Muscle of leg (tissue), 11 donors: Measurements from ENCODE around the gene RFPL2. TPM values are rescaled to one million over a fixed set of nuclear protein-coding genes. Genes with fewer than 3 reads are reported as not detected.
"Not testable (repeated sequence)": the region's sequence is repeated elsewhere in the genome, so short reads cannot be mapped to it uniquely, and the experiment has no call there.

Experiments
- DNase-seq: peaks from one replicate; pipeline ENCODE4 v3.0.0; 2013
- H3K27ac ChIP-seq: one replicate; pipeline ENCODE4 v1.5.1; 2013; ENCODE audit warnings: mild to moderate bottlenecking, low read length, control low read depth
- H3K27me3 ChIP-seq: one replicate; pipeline ENCODE4 v1.6.1; 2013; ENCODE audit warnings: low read length; ENCODE audit not compliant: control insufficient read depth, insufficient read depth
- H3K36me3 ChIP-seq: one replicate; pipeline ENCODE4 v1.6.1; 2013; ENCODE audit warnings: low read length; ENCODE audit not compliant: control insufficient read depth, insufficient read depth
- H3K4me1 ChIP-seq: one replicate; pipeline ENCODE4 v1.6.1; 2013; ENCODE audit warnings: low read length; ENCODE audit not compliant: control insufficient read depth, insufficient read depth
- H3K4me3 ChIP-seq: one replicate; pipeline ENCODE4 v1.5.1; 2013; ENCODE audit warnings: low read length, control low read depth
- H3K9me3 ChIP-seq: replicated peaks from 2 replicates; pipeline ENCODE4 v1.6.1; 2013; ENCODE audit warnings: low read depth, low read length; ENCODE audit not compliant: control insufficient read depth
- whole genome bisulfite sequencing: methylation state at CpG from one replicate; pipeline ENCODE4 v1.1.5; 2013; ENCODE audit warnings: missing lambda C conversion rate; ENCODE audit not compliant: insufficient coverage; 5-methylcytosine and 5-hydroxymethylcytosine counted together
- polyA plus RNA-seq, 8 donors: library from polyadenylated mRNA; unstranded; fragments of 120-200 nt; gene quantifications; one replicate each; pipeline versions ENCODE4 v1.2.1 to v1.2.3, GENCODE V29; 2013; ENCODE audit warnings: inconsistent platforms in 1 of 8, low replicate concordance in 1 of 8; ENCODE audit not compliant: insufficient read length in 8 of 8, insufficient read depth in 1 of 8
- total RNA-seq: library from RNA; stranded (reverse); fragments of 120-200 nt; gene quantifications from one replicate; pipeline ENCODE4 v1.2.4, GENCODE V29; 2013

RFPL2 gene
- total and polyA plus RNA-seq, 9 donors = 0.10 to 0.28 (median 0.12) TPM; not detected in 6

- H3K4me3 ChIP-seq = no peak overlapping the region
- DNase-seq = no peak
- 75% methylated on average over 1 of the region's 6 CpGs for WGBS
- peaks cover 2% of the 10 kb centered on the region for H3K27me3 ChIP-seq
- no peaks in the 10 kb centered on the region for H3K4me1 ChIP-seq
- H3K36me3 ChIP-seq = no peaks in the 10 kb centered on the region
- no peak overlapping the region for H3K27ac ChIP-seq
- H3K9me3 ChIP-seq = no peaks in the 10 kb centered on the region
Measured at GRCh38 chr22:32165681-32166080, 39.2 kb downstream of the RFPL2 start.

DNA sequence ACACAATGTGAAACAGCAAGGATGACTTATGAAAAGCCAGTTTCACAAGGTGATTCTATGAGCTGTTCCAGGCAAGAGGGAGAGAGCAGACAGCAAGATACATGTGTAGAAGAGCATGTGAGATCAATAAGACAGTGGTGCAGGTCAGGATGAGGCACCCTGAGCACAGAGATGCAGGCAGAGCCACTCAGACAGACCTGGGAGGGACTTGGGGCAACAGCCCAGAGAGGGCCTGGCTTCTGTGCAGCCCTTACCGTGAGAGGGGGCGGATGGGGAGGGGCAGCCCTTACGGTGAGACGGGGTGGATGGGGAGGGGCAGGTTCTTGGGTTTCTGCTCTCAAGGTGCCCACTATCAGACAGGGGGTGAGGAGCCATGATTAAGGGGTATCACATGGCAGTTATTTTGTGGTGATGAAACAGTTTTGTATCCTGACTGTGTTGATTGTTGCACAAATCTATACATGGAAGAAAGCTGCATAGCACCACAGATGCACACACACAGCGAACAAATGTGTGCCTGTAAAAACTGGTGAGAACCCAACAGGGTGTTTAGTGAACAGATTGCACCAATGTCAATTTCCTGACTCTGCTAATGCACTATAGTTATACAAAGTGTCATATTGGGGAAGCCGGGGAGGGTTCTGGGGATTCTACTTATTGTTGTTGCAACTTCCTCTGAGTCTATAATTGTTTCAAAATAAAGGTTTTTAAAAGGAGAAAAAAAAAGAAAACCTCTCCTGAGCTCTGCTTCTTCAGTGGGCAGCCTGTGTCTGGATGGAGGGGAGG lies 40.6 kb downstream of the RFPL2 start:
- Histone ChIP-seq H3K27ac (no peak overlapping the region), H3K27me3 (peaks cover 2% of the 10 kb centered on the region), H3K4me3 (no peak overlapping the region), H3K36me3 (no peaks in the 10 kb centered on the region), H3K9me3 (no peaks in the 10 kb centered on the region), H3K4me1 (no peaks in the 10 kb centered on the region)
- DNase-seq = peak; percentile 3
- WGBS = 24% methylated on average over 4 of the region's 6 CpGs

- H3K4me3 ChIP-seq, H3K4me1 ChIP-seq, H3K27me3 ChIP-seq, H3K27ac ChIP-seq, DNase-seq, H3K9me3 ChIP-seq, H3K36me3 ChIP-seq: not testable (repeated sequence)
- WGBS = 100% methylated on average over 3 of the region's 5 CpGs
Measured at GRCh38 chr22:32160411-32160810, 44.5 kb downstream of the RFPL2 start.

DNA sequence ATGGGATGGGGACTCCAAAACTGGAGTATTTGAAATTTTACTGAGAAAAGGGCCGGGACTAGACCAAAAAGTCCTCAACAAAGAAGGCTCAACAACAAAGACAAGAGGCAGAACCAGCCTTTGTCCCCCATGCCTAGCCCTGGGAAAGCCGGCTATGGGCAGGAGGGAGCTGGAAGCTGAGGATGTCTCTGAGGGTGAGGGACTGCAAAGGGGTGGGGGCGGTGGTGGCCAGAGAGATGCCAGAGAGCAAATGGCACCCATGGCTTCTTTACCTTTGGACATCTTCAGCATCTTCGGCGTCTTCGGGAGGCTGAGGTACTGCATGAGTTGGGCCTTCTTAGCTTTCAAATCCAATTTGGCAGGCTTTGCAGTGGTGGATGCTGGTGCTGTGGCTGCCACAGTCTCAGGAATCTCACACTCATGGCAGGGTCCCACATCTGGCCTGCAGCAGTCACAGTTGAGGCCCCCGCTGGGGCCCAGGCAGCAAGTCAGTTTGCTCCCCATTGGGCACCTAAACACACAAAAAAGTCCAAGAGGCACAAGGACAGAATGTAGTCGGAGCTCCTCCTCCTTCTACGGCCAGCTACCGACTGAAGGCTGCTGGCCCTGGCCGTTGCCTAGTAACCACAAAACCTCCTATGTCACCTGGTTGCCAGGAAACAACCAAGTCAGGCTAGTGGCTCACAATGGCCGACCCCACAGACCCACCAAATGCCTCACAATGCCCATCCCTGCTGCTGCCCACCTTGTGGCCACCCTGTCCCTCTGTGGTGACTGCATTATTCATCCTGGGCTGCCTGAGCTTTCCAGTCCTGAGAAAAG lies 46.0 kb downstream of the RFPL2 start, which contains the start of gene C22orf42:
Gene C22orf42, minus strand, starts transcription at position 592 of the 822 bp plus-strand sequence. Its CDS starts 88 bp downstream, at position 504.
- 69% methylated on average over 11 of the region's 12 CpGs for WGBS
- no peak for DNase-seq
- H3K27me3 ChIP-seq = peaks cover 4% of the 10 kb centered on the region

GRCh38 chr22:32157632-32158031 lies 47.2 kb downstream of the RFPL2 start:
- H3K9me3 ChIP-seq, DNase-seq, H3K4me3 ChIP-seq, H3K36me3 ChIP-seq, H3K4me1 ChIP-seq, H3K27ac ChIP-seq, H3K27me3 ChIP-seq: not testable (repeated sequence)
- WGBS = no CpG with 5 or more reads among the region's 5 CpGs

More for the DNA sequence above, 46.0 kb downstream of the RFPL2 start, which contains the start of gene C22orf42:
- Histone ChIP-seq H3K36me3 (no peaks in the 10 kb centered on the region), H3K4me1 (no peaks in the 10 kb centered on the region), H3K4me3 (no peak within 1 kb of the TSS), H3K9me3 (no peaks in the 10 kb centered on the region), H3K27ac (no peak within 1 kb of the TSS)

DNA sequence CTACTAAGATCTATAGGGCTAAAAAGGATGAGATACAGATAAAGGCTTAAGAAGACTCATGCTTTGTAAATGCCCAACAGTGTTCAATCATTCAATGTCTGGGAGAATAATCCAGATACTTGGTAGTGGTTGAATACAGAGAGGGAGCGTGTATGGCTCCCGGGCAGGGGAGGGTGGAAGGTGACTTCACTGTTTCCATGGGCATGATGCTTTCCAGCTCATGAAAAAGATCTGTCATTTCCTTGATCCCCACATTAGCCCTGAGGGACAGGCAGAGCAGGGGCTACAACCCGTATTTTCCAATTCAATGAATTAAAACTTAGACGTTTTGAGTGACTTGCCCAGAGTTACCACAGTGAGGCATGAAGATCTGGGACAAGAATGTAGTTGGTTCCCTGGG lies 50.1 kb downstream of the RFPL2 start:
- H3K9me3 ChIP-seq, DNase-seq, H3K36me3 ChIP-seq, H3K4me1 ChIP-seq, H3K4me3 ChIP-seq, H3K27me3 ChIP-seq, H3K27ac ChIP-seq: not testable (repeated sequence)
- WGBS = 60% methylated on average over 1 of the region's 4 CpGs

DNA sequence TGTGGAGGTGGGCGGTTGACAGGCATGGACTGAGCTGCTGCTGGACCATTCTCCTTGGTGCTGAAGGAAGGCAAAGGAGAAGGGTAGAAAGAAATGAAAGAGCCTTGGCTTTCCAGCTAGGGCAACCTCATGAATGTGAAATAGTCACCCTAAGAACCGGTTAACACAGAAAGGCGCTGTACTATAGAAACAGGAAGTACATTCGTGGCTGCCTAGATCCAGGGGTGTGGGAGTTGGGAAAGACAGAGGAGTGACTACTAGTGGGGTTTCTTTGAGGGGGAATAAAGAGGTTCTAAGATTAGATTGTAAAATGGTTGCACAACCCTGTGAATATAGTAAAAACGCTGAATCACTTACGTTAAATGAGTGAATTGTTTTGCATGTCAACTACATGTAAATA lies 53.2 kb downstream of the RFPL2 start:
- H3K27ac ChIP-seq, H3K4me1 ChIP-seq, DNase-seq, H3K27me3 ChIP-seq, H3K9me3 ChIP-seq, H3K36me3 ChIP-seq, H3K4me3 ChIP-seq: not testable (repeated sequence)
- WGBS = 81% methylated on average over 5 of the region's 6 CpGs

DNA sequence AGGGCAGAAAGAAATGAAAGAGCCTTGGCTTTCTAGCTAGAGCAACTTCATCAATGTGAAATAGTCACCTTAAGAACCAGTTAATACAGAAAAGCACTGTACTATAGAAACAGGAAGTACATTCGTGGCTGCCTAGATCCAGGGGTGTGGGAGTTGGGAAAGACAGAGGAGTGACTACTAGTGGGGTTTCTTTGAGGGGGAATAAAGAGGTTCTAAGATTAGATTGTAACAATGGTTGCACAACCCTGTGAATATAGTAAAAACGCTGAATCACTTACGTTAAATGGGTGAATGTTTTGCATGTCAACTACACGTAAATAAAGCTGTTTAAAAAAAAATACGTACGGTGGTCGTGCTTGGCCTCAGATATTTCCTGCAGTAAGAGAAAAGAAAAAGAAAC lies 54.2 kb downstream of the RFPL2 start:
- not testable (repeated sequence) for H3K9me3 ChIP-seq, H3K4me1 ChIP-seq, H3K36me3 ChIP-seq, H3K27me3 ChIP-seq, DNase-seq, H3K4me3 ChIP-seq, H3K27ac ChIP-seq
- 78% methylated on average over 6 of the region's 7 CpGs for WGBS

GRCh38 chr22:32148372-32148771 lies 56.5 kb downstream of the RFPL2 start:
- H3K4me3 ChIP-seq, DNase-seq, H3K27me3 ChIP-seq, H3K27ac ChIP-seq, H3K9me3 ChIP-seq, H3K4me1 ChIP-seq, H3K36me3 ChIP-seq: not testable (repeated sequence)
- 94% methylated on average over 3 of the region's 4 CpGs for WGBS

- H3K27me3 ChIP-seq, H3K36me3 ChIP-seq, H3K4me3 ChIP-seq, H3K9me3 ChIP-seq, H3K27ac ChIP-seq, DNase-seq, H3K4me1 ChIP-seq: not testable (repeated sequence)
- WGBS = 94% methylated on average over 3 of the region's 8 CpGs
Measured at GRCh38 chr22:32147128-32147527, 57.7 kb downstream of the RFPL2 start.
